HEK293 (cell line): ENCODE results near the gene MSLN.

Experiments
- CTCF ChIA-PET: fragments of 350-600 bp; formaldehyde crosslinking; extraction: SDS; loops from one replicate; lab custom pipeline; 2021; ENCODE audit warnings: antibody characterized with exemption; lab: Yijun Ruan, JAX
- POLR2A ChIA-PET: fragments of 300-600 bp; formaldehyde crosslinking; extraction: SDS; loops from one replicate; lab custom pipeline; 2020; ENCODE audit warnings: antibody characterized with exemption, inconsistent platforms; lab: Yijun Ruan, JAX
- H3K27ac ChIP-seq: fragments of 200-500 bp; sonication (Bioruptor generic); 2 replicates; pipeline ENCODE4 v1.5.1; 2014; ENCODE audit warnings: low read depth, low read length, control low read depth, inconsistent platforms; ENCODE audit errors: extremely low read depth
- H3K36me3 ChIP-seq, 2 experiments: fragments of 200-500 bp in 1 of 2; sonication (Bioruptor generic) in 1 of 2; 1 replicate in 1 of 2; 2 replicates in 1 of 2; pipeline ENCODE4 v1.5.1; 2014 to 2017; ENCODE audit warnings: inconsistent platforms in 2 of 2, low read length in 2 of 2; ENCODE audit not compliant: control insufficient read depth in 2 of 2, insufficient read depth in 1 of 2
- H3K4me1 ChIP-seq: fragments of 200-500 bp; sonication (Bioruptor generic); 2 replicates; pipeline ENCODE4 v1.5.1; 2014; ENCODE audit warnings: mild to moderate bottlenecking, low read length, inconsistent platforms; ENCODE audit not compliant: control insufficient read depth, insufficient read depth
- H3K4me3 ChIP-seq: 2 replicates; pipeline ENCODE4 v1.5.1; 2011; ENCODE audit warnings: low read depth, mild to moderate bottlenecking, control low read depth, low read length, moderate library complexity
- H3K9me3 ChIP-seq: fragments of 200-500 bp; sonication (Bioruptor generic); 2 replicates; pipeline ENCODE4 v1.5.1; 2014; ENCODE audit warnings: low read depth, low read length, inconsistent platforms; ENCODE audit not compliant: control insufficient read depth, insufficient read depth
- BCL11A ChIP-seq: fragments of 450-650 bp; formaldehyde crosslinking; IDR thresholded peaks from 2 replicates; pipeline ENCODE4 v1.5.1; 2016; ENCODE audit warnings: low read depth, missing biosample characterization, missing genetic modification characterization
- PRDM2 ChIP-seq: fragments of 450-650 bp; formaldehyde crosslinking; IDR thresholded peaks from 2 replicates; pipeline ENCODE4 v1.5.1; 2016; ENCODE audit warnings: missing biosample characterization, missing genetic modification characterization, borderline replicate concordance
- SCRT2 ChIP-seq: fragments of 450-650 bp; formaldehyde crosslinking; IDR thresholded peaks from 2 replicates; pipeline ENCODE4 v1.5.1; 2016; ENCODE audit warnings: missing biosample characterization, missing genetic modification characterization
- ZFP37 ChIP-seq: fragments of 450-650 bp; formaldehyde crosslinking; IDR thresholded peaks from 2 replicates; pipeline ENCODE4 v1.5.1; 2016; ENCODE audit warnings: missing biosample characterization, missing genetic modification characterization
- ZFP41 ChIP-seq: fragments of 450-650 bp; formaldehyde crosslinking; IDR thresholded peaks from 2 replicates; pipeline ENCODE4 v1.5.1; 2016; ENCODE audit warnings: missing biosample characterization, missing genetic modification characterization, borderline replicate concordance
- ZNF121 ChIP-seq: fragments of 450-650 bp; formaldehyde crosslinking; IDR thresholded peaks from 2 replicates; pipeline ENCODE4 v1.5.1; 2016; ENCODE audit warnings: missing biosample characterization, missing genetic modification characterization
- ZNF146 ChIP-seq: fragments of 450-650 bp; formaldehyde crosslinking; IDR thresholded peaks from 2 replicates; pipeline ENCODE4 v1.5.1; 2016; ENCODE audit warnings: missing biosample characterization, missing genetic modification characterization
- ZNF157 ChIP-seq: fragments of 450-650 bp; formaldehyde crosslinking; IDR thresholded peaks from 2 replicates; pipeline ENCODE4 v1.5.1; 2016; ENCODE audit warnings: missing biosample characterization, missing genetic modification characterization
- ZNF433 ChIP-seq: fragments of 450-650 bp; formaldehyde crosslinking; IDR thresholded peaks from 2 replicates; pipeline ENCODE4 v1.5.1; 2016; ENCODE audit warnings: missing biosample characterization, missing genetic modification characterization, low read depth
- ZNF555 ChIP-seq: fragments of 450-650 bp; formaldehyde crosslinking; conservative IDR thresholded peaks from 2 replicates; pipeline ENCODE4 v1.5.1; 2017; ENCODE audit warnings: missing biosample characterization, mild to moderate bottlenecking, missing genetic modification characterization, inconsistent platforms
- ZNF585B ChIP-seq: fragments of 450-650 bp; formaldehyde crosslinking; IDR thresholded peaks from 2 replicates; pipeline ENCODE4 v1.5.1; 2016; ENCODE audit warnings: missing biosample characterization, missing genetic modification characterization
- ZNF600 ChIP-seq: fragments of 450-650 bp; formaldehyde crosslinking; IDR thresholded peaks from 2 replicates; pipeline ENCODE4 v1.5.1; 2016; ENCODE audit warnings: missing biosample characterization, missing genetic modification characterization
- ZNF791 ChIP-seq: fragments of 450-650 bp; formaldehyde crosslinking; IDR thresholded peaks from 2 replicates; pipeline ENCODE4 v1.5.1; 2016; ENCODE audit warnings: missing biosample characterization, missing genetic modification characterization
- ZSCAN18 ChIP-seq: fragments of 450-650 bp; formaldehyde crosslinking; IDR thresholded peaks from 2 replicates; pipeline ENCODE4 v1.5.1; 2016; ENCODE audit warnings: missing biosample characterization, missing genetic modification characterization

The MSLN gene

GRCh38 chr16:746637-747036, 13.9 kb upstream of the MSLN start (continued):
- no peak for TF ChIP-seq ZFP41 (tag by site-specific recombination)
- TF ChIP-seq ZNF157, result no peak

GRCh38 chr16:747978-748746, 12.4 kb upstream of the MSLN start:
- H3K4me3 ChIP-seq, result no peak overlapping the region
- CTCF ChIA-PET, result interaction anchor here (0.5 to 2.1 kb wide), 3 partner anchors 37 to 311 kb away, joined by 4 to 7 read pairs (median 5); partner anchors contain the start of genes CHTF18 and RPUSD1
- no peak for TF ChIP-seq BCL11A
- TF ChIP-seq ZSCAN18 (tag by site-specific recombination), result no peak
- TF ChIP-seq ZNF585B (tag by site-specific recombination), result no peak
- TF ChIP-seq ZNF555 (tag by site-specific recombination), result no peak
- peak; percentile 76; the same call in 1 of the 2 replicates for TF ChIP-seq ZNF121
- peak; percentile 71; the same call in 1 of the 2 replicates for TF ChIP-seq SCRT2 (tag by site-specific recombination)
- no peak for TF ChIP-seq ZNF791
- no peak for TF ChIP-seq ZFP37 (tag by site-specific recombination)
- TF ChIP-seq ZNF146 (tag by site-specific recombination), result no peak
- TF ChIP-seq ZNF600, result no peak
- no peaks in the 10 kb centered on the region for H3K9me3 ChIP-seq
- H3K36me3 ChIP-seq, result no peaks in the 10 kb centered on the region
- POLR2A ChIA-PET, result no interaction called here
- H3K27ac ChIP-seq, result no peak overlapping the region
- no peaks in the 10 kb centered on the region for H3K4me1 ChIP-seq

- ChIA-PET POLR2A (interaction anchor here (0.7 to 0.9 kb wide), 4 partner anchors 34 to 42 kb away, joined by 3 to 6 read pairs (median 3); no protein-coding TSS in a partner anchor), CTCF (interaction anchor here (0.5 to 2.1 kb wide), 5 partner anchors 10 to 310 kb away, joined by 3 to 7 read pairs (median 5); partner anchors contain the start of genes CHTF18 and RPUSD1)
- Histone ChIP-seq H3K9me3 (no peaks in the 10 kb centered on the region), H3K4me3 (no peak overlapping the region), H3K36me3 (no peaks in the 10 kb centered on the region), H3K4me1 (no peaks in the 10 kb centered on the region), H3K27ac (no peak overlapping the region)
- TF ChIP-seq PRDM2, result no peak
- no peak for TF ChIP-seq ZNF433 (tag by site-specific recombination)
These were observed 11.5 kb upstream of the MSLN start for GRCh38 chr16:749010-749409.
